DMS114 treated with DMSO at 0.1 percent for 48 hours (cell line): Measurements from ENCODE around the gene TRRAP.

Experiments
- DNase-seq: peaks from one replicate; lab custom pipeline; 2025; ENCODE audit not compliant: unreplicated experiment; lab: John Stamatoyannopoulos, UW

TRRAP gene

DNA sequence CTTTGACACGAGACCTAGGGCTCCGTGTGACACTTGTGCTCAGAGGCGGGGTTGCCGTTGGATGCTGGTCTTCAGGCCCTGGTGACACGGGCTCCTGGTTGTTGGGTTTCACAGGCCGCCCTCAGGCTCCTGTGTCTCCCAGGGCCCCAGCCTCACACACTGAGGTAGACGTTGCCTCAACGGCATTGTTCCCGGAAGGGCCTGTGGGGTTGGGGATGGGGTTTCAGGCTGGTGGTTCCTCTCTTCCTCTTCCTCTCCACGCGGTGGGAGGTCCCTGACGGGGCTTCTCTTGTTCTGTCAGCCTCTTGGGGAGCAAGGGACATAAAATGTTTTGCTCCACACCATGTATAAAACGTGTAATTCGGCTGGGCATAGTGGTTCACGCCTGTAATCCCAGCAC is 125.1 kb downstream of the TRRAP start:
- no peak for DNase-seq

DNA sequence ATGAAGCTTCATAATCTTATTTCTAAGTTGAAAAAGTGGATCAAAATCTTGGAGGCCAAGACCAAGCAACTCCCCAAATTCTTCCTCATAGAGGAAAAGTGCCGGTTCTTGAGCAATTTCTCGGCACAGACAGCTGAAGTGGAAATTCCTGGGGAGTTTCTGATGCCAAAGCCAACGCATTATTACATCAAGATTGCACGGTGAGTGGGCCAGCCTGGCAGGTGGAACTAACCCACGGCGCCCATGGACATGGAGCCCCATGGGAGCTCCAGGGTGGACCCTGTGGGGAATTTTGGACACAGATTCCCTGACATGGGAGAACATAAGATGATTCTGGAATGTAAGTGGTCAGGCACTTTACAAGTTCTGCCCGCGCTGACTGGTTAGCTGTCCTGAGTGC is 125.9 kb downstream of the TRRAP start:
- no peak for DNase-seq

DNA sequence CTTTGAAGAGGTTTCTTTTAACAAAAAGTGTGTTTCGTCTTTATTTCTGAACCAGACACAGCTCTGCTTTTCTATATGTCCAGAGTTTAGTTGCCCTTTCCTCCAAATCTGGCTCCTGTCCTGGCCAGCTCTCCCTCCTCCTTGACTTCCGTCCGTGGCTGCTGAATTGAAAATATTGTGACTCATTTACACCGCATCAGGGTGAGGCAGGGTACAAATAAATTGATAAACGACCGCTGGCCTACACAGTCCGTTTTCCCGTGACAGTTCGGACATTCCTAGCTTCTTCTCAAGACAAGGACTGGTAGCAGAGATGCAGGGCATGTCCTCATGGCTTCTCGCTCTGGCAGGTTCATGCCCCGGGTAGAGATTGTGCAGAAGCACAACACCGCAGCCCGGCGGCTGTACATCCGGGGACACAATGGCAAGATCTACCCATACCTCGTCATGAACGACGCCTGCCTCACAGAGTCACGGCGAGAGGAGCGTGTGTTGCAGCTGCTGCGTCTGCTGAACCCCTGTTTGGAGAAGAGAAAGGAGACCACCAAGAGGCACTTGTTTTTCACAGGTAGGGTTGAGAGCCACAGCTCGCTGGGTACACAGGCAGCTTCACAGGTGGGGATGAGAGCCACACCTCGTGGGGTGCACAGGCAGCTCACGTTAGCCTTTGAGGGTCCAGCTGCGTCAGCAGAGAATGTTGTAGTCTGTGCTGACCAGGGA is 126.6 kb downstream of the TRRAP start:
- DNase-seq: no peak

DNA sequence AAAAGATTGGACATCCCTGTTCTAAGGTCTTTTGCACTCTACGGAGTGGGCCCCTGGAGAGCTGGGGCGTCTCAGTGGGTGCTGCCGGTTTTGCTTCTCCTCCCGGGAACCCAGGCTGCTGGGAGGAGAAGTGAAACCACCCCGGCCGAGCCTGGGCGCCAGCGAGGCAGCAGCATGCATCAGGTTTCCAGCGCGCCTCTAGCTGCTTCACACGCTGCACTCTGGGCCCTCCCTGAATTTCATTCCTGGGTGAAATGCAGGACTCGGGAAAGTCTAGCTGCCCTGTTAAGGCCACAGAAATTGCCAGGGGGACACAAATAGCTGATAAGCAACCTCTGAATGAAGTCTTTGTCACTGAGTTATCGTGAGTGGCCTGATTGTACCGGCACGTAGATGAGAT is 127.4 kb downstream of the TRRAP start:
- DNase-seq: no peak

DNA sequence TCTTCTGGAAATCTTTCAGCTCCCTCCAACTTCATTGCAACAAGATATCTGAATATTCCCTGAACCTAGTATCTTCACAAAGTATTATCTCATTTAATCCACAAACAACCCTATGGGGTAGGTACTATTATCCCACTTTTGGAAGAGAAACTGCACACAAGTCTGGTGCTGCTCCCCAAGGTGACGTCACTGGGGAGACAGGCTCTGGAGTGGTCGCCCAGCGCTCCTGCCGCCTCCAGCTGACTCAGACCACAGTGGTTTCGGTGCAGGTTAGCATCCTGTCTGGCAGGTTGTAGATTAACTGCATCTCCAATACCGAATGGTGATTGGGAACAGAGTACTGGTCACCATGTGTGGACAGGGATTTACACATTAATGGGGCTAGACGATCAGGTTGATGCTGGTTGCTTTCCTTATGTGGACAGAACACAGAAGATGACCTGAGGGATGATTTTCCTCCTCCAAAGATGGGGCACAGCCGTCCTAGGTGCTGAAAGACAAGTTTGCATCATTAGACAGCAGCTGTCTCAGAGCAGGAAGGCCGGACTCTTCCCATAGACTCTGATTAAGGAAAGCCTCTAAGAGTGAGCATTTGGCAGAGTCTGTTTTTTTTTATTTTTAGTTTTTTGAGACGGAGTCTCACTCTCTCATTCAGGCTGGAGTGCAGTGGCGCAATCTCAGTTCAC is 128.6 kb downstream of the TRRAP start:
- DNase-seq: no peak

DNA sequence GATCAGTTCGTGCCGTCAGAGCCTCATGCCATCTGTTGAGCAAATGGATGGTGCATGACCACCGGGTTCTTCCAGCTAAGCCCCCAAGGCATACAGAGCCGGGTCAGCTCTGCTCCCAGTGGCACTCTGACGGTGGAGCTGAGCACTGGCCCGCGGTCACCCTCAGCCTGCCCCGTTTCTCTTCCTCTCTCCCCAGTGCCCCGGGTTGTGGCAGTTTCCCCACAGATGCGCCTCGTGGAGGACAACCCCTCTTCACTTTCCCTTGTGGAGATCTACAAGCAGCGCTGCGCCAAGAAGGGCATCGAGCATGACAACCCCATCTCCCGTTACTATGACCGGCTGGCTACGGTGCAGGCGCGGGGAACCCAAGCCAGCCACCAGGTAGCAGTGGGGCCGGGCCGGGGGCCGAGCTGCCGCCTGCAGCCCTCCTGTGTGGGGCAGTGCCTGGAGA is 129.9 kb downstream of the TRRAP start:
- DNase-seq: no peak

DNA sequence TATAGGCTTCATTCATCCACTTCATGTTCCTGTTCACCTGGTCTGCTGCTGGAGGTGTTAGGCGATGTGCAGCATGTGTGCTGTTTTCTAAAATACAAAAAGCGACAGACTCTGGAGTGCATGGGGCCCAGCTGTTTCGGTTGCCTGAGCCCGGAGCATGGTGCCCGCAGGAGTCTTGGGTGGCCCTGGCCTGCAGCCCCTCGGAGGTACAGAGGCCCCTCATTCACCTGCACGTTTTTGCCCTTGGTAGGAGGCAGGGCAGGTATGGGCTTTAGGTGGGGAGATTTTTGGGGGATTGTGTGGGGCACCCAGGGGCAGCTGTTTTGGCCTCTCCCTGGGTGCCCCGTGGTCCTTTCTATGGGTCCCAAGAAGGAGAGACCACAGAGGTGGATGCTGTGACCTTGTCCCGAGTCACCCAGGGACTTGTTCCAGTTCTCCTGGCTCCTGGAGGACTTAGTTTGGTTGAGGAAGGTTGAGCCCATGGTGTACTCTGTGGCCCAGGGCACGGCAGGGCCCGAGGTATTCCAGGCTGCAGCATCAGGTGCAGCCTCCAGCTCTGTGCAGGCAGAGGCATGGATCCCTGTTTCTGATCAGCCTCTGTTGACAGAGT is 130.7 kb downstream of the TRRAP start:
- DNase-seq: no peak

DNA sequence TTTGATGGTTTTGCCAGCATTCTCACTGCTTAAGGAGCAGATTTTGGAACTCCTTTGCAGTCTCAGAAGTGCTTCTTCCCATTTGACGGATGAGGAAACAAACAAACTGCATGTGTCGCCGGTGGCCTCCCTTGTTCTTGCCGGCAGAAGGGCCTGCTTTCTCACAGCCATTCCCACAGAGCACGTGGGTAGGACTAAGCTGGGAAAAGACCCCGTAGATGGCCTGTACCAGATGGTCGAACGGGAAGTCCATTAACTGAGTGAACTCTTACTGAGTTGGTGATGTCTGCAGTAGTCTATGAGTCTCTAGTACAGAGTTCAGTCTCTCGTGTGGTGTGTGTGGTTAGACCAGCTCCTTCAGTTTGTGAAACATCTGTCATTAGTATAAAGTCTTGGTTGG is 131.9 kb downstream of the TRRAP start:
- no peak for DNase-seq

DNA sequence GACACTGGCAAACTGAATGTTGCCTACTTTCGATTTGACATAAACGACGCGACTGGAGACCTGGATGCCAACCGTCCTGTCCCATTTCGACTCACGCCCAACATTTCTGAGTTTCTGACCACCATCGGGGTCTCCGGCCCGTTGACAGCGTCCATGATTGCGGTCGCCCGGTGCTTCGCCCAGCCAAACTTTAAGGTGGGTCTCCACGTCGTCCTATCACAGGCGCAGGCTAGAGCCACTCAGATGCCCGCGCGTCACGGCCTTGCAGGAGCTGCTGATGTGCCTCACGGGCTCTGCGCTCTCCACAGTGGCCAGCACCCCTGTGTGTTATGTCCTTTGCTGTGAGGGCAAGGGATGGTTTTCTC is 133.0 kb downstream of the TRRAP start:
- no peak for DNase-seq

DNA sequence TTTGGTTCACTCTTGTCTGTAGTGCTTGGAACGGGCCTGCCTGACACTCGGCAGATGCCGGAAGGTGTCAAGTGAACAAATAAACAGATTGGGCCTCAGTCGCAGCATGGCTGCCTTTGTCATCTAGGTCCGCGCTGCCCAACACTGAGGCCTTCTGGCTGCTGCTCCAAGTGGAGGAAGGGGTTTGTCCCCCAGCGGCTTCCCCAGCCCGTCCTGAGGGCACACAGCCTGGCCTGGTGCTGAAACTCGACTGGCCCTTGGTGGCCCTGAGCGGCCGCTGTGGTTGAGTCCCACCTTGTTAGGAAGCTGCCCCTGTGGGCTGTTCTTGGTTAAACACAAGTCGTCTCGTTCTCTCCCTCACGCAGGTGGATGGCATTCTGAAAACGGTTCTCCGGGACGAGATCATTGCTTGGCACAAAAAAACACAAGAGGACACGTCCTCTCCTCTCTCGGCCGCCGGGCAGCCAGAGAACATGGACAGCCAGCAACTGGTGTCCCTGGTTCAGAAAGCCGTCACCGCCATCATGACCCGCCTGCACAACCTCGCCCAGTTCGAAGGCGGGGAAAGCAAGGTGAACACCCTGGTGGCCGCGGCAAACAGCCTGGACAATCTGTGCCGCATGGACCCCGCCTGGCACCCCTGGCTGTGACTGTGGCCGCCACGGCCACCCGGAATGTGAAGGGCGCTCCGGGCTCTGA is 133.5 kb downstream of the TRRAP start:
- no peak for DNase-seq

DNA sequence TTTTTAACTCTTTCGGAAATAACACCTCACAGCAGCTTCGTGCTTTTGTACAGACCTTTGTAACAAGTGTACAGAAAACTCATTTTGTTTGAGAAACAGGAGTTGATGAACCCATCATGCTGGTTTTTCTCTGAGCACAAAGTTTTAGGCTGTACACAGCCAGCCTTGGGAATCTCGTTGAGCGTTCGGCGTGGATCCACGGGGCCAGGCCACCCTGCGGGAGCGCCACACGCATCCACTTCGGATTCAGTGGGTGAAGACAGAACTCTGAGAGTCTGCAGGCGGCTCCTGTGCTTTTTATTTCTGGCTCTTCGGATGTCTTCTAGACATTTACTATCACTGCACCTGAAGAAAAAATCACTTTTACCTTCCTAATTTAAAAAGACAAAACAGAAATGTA is 134.4 kb downstream of the TRRAP start:
- no peak for DNase-seq

DNA sequence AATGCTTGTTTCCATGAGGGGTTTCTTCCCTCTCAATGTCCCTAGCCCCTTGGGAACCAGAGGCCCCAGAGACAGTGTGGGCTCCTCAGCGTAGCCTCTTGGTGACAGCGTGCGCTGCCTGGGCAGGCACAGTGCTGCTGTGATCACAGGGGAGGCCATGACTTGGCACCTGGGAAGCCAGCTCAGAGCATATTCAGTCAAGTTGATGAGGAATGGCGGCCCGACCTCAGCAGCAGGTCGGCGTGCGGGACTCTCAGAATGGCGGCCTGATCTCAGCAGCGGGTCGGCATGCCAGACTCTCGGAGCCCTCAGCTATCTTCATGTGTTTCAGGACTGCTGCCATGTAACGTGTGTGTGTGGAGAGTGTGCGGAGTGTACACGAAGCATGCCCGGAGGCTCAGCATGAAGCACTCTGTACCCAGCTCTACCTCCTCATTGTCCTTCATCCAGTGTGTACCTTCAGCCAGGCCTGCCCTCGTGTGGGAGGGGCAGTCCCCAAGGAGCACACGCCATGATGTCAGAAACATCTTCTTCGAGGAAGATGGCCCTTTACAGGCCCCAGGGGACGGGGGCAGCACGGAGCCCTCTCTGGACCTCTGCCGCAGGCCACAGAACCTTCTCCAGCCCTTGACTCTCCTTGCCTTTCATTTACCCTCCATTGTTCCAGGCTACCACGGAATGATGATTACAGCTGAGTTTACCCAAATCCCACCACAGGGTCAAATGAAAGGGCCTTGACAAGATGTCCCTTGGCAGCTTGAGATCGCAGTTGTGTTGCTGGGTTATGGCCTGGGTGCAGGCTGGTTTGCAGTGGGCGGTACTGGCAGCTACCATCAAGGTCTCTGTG is 135.2 kb downstream of the TRRAP start:
- no peak for DNase-seq

DNA sequence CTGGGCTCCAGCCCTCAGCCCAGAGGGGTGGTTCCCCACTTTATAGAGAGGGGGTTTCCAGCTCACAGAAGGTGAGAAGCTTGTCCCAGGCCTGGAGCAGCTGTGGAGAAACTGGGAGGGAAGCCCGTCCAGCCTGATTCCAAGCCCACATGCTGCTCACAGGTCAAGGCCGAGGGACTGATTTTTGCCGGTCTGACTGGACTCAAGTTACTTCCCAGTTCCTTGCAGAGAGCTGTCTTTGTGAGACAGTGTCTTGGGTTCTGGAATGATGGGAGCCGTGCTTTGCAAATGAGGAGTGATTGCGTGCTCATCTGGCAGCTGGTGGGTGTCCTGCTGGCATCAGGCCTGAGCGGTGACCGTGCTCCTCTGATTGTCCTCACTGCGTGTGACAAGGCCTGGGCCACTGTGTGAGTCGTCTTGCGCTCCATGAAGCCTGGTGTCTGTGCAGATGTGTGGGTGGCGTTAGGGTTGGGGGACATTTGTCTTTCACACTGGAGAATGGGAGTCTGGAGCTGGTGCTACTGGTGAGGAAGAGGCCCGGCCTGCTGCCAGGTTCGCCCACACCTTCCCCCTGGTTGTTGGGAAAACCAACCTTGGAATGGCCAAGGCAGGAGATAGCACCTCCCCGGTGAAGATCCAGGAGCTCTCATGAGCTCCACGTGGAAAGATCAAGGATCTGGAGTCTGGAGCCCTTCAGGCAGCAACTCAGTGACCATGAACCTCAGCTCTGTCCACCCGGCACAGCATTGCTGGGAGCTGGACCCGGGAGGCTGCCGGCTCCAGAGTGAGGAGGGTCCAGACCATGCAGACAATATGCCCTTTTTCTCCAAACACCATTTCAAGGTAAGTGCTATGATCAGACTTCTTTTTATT is 136.0 kb downstream of the TRRAP start:
- DNase-seq: no peak

DNA sequence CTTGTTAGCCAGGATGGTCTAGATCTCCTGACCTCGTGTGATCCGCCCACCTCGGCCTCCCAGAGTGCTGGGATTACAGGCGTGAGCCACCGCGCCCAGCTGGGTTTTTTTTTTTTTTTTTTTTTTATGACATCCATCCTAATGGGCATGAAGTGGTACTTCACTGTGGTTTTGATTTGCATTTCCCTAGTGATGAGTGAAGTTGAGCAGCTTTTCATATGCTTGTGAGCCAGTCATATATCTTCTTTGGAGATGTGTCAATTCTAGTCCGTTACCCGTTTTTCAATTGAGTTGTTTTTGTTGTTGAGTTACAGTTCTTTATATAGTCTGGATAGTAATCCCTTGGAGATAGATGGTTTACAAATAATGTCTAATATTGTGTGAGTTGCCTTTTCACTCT is 137.9 kb downstream of the TRRAP start:
- DNase-seq: no peak

DNA sequence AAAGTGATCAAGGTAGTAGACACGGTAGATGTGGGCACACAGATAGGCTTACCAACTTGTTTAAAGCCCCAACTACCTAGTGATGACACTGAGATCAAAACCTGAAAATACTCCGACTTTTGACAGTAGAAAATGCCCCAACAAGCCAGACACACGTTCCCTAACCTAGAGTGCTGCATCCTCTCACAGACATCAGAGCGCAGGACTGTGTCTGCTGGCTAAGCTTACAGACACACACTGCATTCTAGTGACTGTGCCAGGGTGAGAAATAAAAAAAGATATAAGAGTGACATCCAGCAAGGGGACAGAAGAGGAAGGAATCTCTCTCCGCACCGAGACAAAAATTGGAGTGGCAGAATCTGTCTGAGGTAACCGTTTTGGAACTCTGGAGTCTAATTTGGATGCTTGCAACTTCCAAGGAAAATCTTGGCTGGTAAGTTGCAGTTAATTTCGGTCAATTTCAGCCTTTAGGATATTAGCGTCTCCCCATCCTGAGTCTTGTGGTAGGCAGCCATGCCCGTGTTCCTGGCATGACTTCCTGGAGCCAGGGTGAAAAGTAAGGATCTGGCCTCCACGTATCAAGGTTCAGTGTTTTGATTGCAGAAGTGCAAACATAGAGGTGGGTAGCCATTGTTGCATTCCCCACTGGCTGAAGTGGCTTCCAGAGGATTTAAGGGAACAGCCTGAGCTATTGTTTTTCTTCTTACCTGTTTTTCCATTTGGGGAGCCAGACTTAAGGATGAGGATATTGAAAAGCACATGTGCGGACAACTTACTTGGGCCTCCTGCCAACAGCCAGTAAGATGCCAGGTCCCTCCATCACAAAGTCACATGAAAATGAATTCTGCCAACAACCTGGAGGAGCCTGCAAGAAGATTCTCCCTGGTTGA is 141.4 kb downstream of the TRRAP start:
- DNase-seq: no peak

DNA sequence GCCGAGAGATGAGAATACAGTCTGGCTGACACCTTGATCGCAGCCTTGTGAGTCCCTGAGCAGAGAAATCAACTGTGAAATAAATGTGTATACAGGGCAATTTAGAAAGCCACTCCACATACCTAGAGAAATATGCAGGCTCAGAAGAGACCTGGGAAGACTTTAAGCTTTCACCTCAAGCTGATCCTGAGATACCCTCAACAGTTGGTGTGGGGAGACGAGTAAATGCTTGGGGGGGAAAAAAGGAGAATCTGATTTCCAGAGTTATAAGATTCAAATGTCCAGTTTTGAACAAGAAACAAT is 142.0 kb downstream of the TRRAP start:
- no peak for DNase-seq

DNA sequence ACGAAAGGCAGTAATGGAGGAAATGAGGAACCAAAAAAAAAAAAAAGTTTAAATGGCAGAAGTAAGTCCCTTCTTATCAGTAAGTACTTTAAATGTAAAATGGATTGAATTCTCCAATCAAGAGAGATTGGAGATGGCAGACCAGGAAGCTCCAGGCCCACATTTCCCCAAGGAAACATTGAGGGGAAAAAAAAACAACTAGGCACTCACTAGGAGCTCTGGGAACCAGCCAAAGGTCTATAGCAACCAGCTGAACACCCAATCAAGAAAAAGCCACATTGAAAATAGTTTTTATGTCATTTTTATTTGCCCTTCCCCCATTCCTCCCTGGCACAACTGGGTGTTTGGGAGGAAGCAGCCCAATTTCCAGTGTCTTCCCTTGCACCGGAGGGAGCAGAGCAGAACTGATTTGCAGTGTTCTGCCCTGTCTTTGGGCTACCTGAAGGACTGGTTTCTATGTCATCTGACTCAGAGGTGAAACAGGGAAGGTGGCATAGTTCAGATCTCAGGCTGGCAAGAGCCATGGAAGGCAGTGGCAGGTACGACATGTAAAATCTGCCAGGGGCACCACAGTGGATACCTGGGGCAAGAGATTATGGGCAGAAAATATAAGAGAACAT is 143.7 kb downstream of the TRRAP start:
- no peak for DNase-seq

DNA sequence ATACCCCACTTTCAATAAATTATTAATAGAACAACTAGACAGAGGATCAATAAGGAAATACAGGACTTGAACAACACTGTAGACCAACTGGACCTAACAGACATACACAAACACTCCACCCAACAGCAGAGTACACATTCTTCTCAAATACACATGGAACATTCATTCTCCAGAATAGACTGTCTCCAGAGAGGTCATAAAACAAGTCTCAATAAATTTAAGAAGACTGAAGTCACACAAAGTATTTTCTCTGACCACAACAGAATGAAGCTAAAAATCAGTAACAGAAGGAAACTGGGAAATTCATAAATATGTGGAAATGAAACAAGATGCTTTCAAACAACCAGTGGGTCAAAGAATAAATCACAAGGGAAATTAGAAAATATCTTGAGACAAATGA is 145.7 kb downstream of the TRRAP start:
- DNase-seq: no peak

DNA sequence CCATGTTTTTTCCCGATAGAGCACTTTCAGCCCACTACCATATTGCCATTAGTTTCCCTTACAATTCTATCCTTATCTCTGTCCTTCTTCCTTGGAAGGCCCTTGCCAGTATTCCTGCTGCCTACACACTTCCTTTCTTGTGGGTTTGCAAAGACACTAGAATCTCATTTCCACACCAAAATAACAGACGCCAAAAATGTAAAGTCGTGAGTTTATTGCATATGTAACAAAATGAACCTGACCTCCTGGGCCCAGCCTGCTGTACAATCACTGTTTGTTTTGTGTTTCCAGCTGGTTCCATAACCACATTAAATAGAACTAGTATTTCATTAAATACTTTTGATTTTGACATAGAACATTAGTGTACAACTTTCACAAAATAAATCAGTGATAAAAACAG is 148.9 kb downstream of the TRRAP start:
- no peak for DNase-seq
